Daoy (cell line): ENCODE measurements around the gene AGPS. TPM values are rescaled to one million over a fixed set of nuclear protein-coding genes. Genes with fewer than 3 reads are reported as not detected.
"Not testable (repeated sequence)": the region's sequence is repeated elsewhere in the genome, so short reads cannot be mapped to it uniquely, and the experiment has no call there.

Source experiments
- DNase-seq: peaks from one replicate; pipeline ENCODE4 v3.0.0-alpha.2; 2015; ENCODE audit warnings: low read depth
- total RNA-seq: library from RNA; depleted of rRNA; stranded (reverse); fragments of >200 nt; shearing (Covaris generic); gene quantifications from 2 replicates; pipeline ENCODE4 v1.2.3, GENCODE V29; 2014

AGPS gene
- total RNA-seq, 1 experiment from 2014 or later, result 117 TPM

DNA sequence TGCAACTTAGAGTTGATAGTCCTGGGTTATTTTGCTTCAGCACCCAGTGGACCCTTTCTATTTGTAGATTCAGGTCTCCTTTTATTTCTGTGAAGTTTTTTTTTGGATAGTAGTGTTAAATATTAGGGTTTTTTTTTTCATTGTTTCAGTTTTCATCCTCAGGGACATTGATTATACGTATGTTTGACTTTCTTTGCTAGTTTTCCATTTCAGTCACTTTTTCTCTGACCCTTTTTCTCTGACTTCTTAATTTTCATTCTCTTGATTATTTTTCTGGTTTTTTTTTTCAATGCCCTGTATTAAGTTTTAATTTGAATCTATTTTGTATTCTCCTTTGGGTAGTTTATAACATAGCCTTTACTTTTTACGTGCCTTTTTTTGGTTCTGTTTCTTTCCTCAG, 79.4 kb downstream of the AGPS start:
- no peak for DNase-seq

DNA sequence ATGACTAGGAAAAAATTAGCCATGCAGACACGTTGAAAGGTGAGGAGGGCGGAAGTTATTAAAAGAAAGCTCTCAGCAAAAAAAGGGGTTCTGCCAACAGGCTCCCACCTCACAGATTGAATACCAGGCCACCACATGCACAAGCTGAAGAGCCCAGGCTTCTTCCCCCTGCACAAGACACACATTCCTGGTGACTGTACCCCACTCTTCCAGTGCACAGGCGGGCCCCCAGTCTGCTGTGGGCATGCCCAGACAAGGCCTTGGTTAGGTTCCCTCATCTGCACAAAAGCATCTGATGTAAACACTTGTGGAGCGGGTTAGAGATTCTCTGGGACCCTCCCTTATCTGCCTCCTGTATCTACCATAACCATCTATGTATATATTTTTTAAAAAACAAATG, 81.7 kb downstream of the AGPS start:
- DNase-seq, result no peak

DNA sequence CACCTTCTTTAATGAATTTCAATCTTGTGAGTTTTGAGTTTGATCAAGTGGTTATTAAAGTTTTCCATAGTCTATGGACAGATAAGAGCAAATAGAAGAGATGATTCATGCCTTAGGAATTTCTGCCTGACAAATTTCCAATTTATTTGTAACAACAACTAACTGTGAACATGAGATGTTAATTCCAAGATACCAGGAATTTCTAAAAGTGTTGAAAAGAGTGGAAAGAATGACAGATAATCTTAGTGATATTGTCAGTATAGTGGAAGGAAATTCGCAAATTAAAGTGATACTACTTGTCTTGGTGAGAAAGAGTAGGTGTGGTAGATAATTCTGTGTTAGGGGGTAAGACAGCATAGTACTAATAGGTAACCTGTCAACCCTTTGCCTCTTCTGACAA, 82.4 kb downstream of the AGPS start:
- no peak for DNase-seq

DNA sequence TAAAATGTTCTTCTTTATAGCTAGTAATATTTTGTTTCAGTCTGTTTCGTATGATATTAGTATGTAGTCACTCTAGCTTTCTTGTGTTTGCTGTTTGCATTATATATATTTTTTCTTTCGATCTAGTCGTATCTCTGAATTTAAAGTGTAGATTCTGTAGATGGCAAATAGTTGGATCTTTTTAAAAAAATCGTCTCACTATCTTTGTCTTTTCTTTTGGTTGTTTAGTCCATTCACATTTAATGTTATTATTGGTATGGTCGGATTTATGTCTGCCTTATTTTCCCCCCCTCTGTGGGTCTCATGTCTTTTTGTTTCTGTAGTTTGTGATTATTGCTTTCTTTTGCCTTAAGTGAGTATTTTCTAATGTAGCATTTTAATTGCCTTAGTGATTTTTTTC, 84.3 kb downstream of the AGPS start:
- no peak for DNase-seq

DNA sequence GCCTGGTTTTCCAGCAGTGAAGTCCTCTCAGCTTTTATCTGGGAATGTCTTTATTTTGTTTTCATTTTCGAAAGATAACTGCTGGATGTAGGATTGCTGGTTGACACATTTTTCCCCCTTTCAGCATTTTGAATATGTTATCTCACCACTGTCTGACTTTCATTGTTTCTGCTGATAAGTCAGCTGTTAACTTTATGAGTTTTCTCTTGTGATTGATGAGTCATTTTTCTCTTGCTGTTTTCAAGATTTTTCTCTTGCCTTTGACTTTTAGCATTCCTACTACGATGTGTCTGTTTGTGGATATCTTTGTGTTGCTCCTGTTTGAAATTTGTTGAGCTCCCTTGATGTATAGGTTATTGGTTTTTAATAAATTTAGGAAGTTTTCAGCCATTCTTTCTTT, 85.5 kb downstream of the AGPS start:
- DNase-seq, result no peak

DNA sequence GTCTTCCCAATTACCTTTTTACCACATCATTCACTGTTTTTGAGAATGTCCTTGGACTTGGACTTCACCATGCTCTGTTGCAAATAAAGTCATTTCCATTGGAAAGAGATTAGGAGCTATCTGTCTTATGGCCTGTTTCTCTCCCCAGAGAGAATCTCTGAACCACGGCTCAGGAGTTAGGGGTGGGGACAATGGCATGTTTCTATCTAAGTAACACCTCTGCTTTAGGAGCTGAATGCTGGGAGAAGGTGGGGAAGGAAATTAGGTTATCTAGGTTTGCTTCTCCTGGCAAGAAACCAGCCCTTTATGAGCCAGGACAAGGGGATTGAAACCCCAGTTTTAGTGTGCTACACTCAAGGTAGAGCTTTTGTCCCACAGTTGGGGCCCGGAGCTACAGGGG, 86.3 kb downstream of the AGPS start:
- DNase-seq, result no peak

DNA sequence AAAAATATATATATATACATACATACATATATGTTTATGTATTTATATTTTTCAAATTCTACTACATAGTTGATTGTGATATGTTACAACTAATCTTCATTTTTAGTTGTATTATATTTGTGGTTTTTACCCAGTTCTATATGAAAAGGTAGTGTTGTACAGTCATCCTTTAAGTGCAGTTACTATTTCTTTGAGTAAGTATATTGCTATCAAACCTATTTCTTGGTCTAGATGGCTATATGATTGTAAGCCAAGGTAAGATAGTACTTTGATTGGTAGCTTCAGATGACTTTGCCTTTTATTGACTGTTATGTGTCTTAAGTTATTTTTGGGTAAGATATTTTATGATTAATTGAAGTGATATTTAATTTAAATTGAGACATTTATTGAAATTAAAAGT, 89.6 kb downstream of the AGPS start:
- no peak for DNase-seq

DNA sequence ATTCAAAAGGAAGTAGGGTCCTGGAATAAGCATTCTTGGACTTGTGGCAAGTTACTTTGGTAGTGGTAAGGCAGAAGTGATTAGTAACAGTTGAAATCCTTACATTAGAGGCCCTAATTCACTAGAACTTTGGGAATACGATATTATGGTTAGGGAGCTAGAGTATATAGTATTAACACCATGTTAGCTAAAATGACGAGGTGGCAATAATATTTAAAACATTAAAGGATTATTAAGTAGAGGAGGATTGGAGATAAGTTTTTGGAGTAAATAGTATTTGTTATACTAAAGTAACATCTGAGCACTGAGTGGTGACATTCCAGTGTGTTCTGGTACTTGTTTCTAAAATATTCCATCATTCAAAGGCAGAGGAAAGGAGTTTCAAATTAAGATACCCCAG, 91.0 kb downstream of the AGPS start:
- no peak for DNase-seq

DNA sequence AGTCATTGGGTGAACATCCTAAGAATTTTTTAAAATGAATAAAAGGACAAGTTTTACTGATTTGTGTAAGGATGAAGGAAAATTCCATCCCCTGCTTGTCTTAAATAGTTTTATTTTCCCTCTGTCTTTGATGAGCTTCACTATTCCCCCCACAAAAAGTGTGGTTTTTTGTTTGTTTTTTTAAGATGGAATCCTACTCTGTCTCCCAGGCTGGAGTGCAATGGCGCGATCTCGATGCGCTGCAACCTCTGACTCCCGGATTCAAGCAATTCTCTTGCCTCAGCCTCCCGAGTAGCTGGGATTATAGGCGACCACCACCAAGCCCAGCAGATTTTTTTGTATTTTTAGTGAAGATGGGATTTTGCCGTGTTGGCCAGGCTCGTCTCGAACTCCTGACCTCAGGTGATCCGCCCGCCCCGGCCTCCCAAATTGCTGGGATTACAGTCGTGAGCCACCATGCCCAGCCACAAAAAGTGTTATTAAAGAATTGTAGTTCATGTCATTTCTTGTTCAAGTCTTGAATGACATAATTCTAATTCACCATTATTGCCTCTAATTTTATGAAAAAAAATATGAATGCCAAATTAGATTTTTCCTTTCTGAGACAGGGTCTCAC, 91.7 kb downstream of the AGPS start:
- no peak for DNase-seq

DNA sequence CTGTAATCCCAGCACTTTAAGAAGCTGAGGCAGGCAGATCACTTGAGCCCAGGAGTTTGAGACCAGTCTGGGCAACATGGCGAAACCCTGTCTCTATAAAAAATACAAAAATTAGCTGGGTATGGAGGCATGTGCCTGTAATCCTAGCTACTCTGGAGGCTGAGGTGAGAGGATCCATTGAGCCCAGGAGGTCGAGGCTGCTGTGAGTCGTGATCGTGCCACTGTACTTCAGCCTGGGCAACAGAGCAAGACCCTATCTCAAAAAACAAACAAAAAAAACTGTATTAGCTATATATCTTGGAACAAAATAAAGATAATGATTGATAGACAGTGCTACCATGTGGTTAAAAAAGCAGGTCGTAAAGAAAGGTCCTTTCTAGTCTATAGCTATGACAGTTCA, 93.1 kb downstream of the AGPS start:
- DNase-seq, result not testable (repeated sequence)

DNA sequence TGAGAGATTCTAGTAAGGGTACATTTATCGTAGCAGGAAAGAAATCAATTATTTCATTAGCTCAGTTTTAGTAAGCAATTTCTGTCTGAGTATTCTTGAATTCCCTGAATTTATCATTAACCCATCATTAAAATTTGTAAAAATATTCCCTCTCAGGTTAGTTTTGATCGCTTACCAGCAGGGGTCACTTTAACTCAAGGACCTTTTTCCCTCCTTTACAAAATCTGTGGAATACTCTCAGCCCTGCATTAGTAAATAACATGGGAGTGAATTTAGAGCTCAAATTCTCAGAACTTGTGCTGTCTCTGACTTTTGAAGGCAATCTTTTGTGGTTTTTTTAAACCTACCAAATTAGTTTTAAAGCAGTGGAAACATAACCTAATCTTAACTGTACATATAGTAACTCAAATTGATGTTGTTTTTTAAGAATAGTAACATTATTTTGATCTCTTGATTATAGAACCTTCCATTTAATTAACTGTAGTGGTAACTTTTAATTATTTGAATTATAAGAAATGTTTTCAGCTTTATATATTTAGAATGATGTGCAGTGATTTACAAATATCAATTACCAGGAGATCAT, 97.2 kb downstream of the AGPS start:
- DNase-seq, result no peak

DNA sequence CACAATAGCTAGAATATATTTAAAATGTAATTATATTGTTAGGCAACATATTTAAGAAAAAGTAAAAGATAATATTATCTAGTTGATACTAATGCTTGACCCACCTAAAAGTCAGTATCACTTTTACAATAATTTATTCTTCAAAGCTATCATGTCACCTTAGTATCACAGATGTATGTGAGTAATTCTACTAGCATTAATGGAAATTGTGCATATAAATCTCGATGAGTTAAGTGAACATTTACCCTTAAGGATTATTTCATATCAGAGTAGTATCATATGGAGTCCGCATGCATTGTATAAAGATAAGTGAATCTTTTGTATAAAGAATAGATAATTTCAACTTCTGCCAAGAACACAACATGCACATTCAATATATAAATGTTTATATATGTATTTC, 103.4 kb downstream of the AGPS start:
- DNase-seq, result no peak

DNA sequence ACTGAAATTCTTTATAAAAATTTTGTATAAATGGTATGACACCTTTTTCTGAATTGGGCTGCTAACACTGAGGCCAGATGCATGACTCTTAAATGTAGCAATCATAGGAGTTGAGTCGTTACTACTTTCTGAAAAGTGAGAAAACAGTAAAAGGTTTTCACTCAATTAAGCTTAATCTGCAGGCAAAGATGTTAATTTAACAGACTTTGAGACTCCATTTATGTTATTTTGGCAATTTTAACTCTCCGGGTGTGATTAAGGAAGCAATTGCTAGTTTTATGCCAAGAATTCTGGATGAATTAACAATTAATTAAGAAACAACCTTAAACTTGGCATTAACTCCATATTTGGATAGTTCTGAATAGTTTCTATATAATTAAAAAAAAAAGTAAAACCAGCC, 104.3 kb downstream of the AGPS start:
- no peak for DNase-seq

DNA sequence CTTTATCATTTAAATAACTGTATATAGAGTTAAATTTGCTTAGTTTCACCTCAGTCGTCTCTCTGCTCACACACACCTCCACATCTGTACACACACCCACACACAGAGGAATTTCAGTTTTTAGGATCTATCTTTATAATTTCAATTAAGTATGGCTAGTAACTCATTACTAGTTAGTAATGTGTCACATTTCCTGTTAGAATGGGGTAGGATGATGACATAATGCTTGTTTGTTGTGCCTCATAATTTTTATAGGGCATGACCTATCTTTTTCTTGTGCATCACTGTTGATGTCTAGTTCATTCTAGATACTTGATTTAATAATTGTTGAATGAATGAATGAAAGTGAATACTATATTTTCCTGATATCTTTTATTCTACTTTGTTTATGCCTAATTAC, 108.6 kb downstream of the AGPS start:
- DNase-seq, result no peak

DNA sequence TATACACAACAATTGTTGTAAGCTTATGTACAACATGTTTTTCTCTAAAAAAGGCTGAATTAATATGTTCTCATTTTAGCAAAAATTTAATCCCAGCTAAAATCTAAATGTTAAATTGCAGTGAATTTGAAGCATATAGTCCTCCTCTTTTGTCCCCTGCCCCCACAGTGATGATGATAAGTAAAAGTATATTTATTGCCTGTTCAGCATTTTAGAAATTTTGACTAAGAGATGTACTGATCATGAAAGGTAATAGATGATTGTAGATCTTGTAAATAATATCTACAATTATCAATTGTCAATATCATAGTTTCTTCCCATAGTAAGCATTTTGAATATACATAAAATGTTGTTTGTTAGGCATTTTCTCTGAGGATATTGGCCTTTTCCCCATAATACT, 113.9 kb downstream of the AGPS start:
- DNase-seq, result no peak

DNA sequence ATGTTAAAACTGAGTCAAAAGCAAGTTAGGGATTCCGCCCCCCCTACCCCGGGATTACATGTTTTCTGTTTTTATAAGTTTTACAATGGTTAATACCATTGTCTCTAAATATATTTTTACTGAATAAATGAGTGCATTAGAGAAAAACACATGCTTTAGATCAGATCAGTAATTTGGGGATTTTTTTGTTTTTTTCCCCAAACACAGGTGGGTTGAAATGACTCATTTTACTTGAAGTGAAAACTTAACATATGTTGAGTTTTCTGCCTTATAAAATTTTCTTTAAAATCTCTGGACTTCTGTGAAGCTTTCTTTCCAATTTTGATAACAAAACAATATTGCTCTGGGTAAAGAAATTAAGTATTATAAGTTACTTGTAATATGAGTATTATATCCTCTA, 114.4 kb downstream of the AGPS start:
- DNase-seq, result no peak

DNA sequence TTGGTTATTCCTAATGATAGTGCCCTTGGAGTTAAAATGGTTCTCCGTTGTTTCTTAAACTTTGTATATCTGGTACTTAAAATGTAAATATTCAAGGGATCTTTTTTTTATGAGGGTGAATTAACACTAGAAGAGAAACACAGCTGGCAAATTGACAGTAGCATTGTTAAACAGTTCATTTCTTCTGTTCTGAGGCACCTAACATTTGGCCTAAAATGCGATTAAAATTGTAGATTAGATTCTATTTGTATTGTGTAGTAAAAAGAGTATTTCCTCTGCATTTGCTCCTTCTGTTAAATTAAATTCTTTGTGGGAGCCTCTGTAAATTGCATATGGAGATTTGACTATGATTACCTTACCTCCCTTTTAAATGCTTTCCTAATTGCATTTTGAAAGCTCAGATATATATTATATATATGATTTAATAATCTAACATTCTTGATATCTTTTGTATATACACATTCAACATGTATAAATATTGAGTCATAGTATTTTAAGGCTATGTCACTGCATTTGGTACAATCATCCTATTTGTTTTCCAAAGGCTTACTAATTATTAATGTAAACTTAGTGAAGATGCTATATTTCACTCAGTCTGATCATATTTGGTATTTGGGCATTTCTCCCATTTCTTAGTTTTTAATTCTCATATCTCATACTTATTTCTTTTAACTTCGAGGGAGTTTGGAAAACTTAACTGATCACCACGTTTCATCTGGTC, 124.4 kb downstream of the AGPS start:
- DNase-seq, result no peak

DNA sequence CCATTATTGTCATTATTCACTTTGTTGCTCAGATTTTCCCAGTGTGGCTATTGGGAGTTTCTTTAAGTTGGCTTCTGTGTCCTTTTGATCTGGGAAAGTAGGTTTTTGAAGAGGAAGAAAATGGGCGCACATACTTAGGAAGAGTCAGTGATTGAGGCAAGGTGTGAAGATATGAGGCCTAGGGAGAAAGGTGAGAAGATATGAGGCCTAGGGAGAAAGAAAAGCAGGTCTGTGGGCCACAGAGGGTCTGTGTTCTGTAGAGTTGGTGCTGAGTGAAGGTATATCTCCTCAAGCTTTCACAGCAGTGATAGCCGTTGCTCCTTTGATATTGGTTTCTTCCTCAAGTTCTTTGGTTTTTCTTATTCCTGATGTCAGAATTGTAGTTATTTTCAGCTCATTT, 126.2 kb downstream of the AGPS start:
- DNase-seq, result no peak

DNA sequence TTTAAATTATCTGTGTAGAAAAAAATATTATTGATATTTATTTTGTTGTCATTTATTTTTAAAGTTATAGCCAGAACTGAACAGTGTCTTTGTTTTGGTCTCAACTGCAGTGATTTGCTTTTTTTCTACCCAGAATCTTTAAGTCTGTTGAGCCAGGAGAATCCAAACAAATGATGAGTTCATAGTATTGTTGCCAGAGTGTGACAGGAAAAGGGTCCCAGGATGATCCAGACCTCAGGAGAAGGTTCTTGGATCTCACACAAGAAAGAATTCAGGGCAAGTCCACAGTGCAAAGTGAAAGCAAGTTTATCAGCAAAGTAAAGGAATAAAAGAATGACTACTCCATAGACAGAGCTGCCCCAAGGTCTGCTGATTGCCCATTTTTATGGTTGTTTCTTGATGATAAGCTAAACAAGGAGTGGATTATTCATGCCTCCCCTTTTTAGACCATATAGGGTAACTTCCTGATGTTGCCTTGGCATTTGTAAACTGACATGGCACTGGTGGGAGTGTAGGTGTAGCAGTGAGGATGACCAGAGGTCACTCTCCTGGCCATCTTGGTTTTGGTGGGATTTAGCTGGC, 127.1 kb downstream of the AGPS start:
- DNase-seq, result no peak

DNA sequence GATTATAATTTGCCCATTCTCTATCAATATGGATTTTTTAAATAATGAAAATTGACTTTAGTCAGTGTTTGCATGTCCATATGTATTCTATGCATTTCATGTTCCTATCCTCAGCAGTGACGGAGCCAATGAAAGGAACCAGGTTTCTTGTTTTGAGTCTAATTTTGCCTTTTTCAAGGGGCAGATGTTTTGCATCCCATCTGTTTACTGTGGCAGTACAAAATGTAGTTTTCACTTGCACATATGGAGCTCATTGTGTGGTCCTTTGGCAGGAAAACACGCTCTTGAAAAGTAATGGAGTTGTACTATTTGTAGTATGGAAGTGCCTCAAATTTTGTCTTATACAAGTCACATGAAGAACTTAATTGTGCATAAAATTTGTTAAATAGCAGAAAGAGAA, 127.8 kb downstream of the AGPS start:
- no peak for DNase-seq

DNA sequence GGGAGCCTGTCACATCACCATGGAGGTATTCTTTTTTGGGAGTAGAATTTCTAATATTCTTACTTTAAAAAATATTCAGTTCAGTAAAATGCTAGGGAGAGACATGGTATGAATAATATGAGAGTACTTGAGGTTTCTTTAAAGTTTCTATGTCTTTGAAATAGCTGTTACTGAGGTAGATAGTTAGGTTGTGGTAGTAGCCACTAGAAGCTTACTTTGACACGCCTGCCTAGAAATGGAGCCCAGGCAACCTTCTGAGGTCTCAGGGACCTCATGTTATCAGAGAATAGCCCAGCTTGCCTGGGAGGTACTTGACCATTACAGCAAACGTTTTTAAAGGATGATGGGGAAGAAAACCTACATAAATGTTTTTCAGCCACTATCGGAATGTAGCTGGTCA, 131.2 kb downstream of the AGPS start:
- no peak for DNase-seq

DNA sequence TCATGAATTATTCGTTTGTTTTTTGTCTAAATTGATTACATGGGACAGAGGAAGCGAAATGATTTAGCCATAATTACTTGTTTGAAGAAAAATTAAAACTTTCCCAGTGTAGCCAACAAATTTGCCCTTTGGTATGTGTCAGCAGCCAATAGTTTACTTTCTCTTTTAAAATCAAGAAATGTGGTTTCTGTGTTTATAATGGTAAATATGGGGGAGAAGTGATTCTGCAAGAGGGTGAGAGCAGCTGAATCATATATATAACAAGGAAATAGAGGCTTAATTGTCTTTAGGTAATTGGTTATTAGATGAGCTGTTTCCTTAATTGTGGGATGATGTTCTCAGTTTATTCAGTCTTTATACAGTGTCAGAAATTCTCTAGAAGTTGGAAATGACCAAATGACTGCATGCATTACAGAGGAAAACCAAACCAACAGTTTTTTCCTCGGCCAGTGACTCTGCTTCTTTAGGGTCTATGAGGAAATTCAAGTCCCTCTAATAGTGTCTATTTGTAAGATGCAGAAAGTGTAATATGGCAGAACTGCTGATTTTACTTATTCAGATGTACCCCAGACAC, 132.9 kb downstream of the AGPS start:
- no peak for DNase-seq

DNA sequence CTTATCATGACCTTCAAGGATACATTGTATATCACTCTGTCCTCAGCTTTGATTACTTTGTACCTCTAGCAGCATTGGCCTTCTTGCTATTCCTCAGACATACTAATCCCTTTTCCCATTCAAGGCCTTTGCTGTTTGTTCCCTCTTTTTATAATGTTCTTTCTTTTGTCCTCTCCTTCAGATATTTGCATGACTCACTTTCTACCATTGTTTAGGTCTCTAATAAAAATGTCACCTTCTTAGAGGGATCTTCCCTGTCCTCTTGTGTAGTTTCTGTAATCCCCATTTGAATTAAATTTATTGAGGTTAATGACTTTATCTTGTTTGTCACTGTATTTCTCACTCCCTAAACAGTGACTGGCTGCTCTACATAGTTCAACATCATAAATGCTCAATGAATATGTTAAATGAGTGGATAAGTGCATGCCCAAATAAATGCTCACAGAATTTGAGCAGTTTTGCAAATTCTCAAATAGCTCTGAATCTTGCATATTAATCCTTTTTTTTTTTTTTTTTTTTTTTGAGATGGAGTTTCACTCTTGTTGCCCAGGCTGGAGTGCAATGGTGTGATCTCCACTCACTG, 135.9 kb downstream of the AGPS start:
- DNase-seq, result no peak
